Adipose tissue (tissue), 3 donors: ENCODE data around the gene HMOX1. TPM values are rescaled to one million over a fixed set of nuclear protein-coding genes. Genes with fewer than 3 reads are reported as not detected.

ENCODE experiments used
- H3K27ac ChIP-seq: one replicate; pipeline ENCODE4 v1.5.1; 2013; ENCODE audit warnings: low read depth, low read length
- WGBS, 3 donors: extraction: QIAGEN DNeasy Blood & Tissue Kit; methylation state at CpG; one replicate each; pipeline ENCODE4 v1.1.7; 2013; 5-methylcytosine and 5-hydroxymethylcytosine counted together
- polyA plus RNA-seq, 3 donors: library from polyadenylated mRNA; stranded (reverse); fragments of 200-250 nt; gene quantifications; one replicate each; pipeline ENCODE4 v1.2.3, GENCODE V29; 2013
- donor health status: healthy with polysubstance abuse.
- donor health status: Bipolar disorder and iron deficiency.
- donor health status: healthy.

HMOX1 gene, protein sequence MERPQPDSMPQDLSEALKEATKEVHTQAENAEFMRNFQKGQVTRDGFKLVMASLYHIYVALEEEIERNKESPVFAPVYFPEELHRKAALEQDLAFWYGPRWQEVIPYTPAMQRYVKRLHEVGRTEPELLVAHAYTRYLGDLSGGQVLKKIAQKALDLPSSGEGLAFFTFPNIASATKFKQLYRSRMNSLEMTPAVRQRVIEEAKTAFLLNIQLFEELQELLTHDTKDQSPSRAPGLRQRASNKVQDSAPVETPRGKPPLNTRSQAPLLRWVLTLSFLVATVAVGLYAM
- 100 to 1,000 TPM in 1 of 3 donors, 10 to 100 TPM in 1, 1 to 10 TPM in 1; 9.0 to 358 (median 86.9) TPM for polyA plus RNA-seq

DNA sequence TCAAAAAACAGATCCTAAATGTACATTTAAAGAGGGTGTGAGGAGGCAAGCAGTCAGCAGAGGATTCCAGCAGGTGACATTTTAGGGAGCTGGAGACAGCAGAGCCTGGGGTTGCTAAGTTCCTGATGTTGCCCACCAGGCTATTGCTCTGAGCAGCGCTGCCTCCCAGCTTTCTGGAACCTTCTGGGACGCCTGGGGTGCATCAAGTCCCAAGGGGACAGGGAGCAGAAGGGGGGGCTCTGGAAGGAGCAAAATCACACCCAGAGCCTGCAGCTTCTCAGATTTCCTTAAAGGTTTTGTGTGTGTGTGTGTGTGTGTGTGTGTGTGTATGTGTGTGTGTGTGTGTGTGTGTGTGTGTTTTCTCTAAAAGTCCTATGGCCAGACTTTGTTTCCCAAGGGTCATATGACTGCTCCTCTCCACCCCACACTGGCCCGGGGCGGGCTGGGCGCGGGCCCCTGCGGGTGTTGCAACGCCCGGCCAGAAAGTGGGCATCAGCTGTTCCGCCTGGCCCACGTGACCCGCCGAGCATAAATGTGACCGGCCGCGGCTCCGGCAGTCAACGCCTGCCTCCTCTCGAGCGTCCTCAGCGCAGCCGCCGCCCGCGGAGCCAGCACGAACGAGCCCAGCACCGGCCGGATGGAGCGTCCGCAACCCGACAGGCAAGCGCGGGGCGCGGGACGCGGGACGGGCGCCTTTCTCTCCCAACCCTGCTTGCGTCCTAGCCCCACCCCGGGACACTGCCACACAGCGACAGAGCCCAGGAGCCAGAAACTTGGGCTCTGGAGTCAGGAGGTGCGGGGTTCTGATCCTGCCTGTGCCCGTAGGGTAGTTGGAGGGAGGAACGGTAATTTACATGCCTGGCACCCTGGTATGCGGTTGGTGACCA is at the start of gene HMOX1:
HMOX1 (plus strand) TSS at position 560 of the 887 bp plus-strand sequence; CDS start at position 638, 78 bp downstream.
- H3K27ac ChIP-seq, result peak within 1 kb of the TSS; percentile 2
- 3 to 5% (median 4%) methylated on average over 47 of the region's 47 CpGs for WGBS, 3 donors

DNA sequence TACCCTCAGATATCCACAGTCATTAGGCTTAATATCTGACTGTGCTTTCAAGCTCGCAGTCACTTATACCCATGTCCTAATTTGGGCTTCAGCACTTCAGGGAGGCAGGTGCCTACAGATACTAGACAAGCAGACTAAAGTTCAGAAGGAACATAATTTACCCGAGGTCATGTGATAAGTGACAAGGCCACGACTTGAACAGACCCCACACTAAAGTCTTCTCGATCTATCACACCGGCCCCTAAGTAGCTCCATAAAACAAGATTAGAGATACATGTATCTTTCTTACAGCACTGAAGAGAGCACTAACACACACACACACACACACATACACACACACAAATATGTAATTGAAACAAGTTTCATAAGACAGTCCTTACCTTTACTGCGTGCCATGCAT is 48.6 kb upstream of the HMOX1 start:
- WGBS, 3 donors, result 83 to 87% (median 86%) methylated on average over 6 of the region's 6 CpGs
- no peak overlapping the region for H3K27ac ChIP-seq

DNA sequence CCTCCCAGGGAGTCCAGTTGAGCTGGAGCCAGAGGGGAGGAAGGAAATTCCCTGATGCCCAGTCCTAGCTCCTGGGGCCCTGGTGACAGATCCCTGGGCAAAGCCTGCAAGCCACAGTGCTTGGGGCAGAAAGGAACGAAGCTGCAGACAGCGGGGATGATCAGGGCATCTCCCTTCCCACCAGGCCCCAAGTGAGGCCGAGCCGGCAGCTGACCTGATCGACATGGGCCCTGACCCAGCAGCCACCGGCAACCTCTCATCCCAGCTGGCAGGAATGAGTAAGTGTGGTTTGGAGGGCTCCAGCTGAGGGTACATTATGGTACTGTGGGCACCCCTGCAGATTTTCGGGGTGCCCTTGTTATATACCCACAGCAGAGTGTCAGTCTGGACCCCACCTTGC is 47.7 kb upstream of the HMOX1 start:
- WGBS, 3 donors, result 92 to 97% (median 93%) methylated on average over 7 of the region's 7 CpGs
- no peak overlapping the region for H3K27ac ChIP-seq

DNA sequence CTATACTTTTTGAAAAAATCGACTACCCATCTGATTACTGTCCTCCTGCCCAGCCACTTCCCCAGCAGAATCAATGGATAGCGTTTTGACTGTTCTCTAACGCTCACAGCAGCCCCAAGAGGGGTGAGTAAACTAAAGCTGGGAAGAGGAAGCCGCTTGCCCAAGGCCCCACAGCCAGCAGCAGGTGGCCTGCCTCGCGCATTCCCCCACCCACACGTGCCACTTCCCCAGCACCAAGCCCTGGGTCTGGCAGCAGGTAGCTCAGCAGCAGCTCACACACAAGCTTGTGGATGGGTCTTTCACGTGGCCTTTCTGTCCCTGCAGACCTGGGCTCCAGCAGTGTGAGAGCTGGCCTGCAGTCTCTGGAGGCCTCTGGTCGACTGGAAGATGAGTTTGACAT is 46.9 kb upstream of the HMOX1 start:
- no peak overlapping the region for H3K27ac ChIP-seq
- WGBS, 3 donors, result 48 to 67% (median 54%) methylated on average over 9 of the region's 9 CpGs

DNA sequence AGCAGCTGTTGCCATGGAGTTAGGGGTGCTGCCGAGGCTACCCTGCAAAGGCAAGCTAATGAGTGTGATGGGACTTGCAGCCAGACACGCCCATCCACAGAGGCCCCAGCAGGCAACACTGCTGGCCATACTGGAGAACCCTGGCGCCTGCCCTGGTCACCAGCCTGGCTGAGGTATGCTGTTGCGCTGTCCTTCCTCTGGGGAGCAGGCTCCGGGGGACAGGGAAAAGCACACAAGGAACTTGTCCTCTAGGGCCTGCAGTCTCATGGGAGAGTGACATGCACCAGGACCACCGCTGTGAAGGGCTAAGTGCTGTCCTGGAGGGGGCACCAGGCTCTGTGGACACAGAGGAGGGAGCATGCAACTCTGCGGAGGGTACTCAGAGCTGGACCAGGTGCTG is 45.4 kb upstream of the HMOX1 start:
- WGBS, 3 donors, result 84 to 90% (median 89%) methylated on average over 7 of the region's 7 CpGs

DNA sequence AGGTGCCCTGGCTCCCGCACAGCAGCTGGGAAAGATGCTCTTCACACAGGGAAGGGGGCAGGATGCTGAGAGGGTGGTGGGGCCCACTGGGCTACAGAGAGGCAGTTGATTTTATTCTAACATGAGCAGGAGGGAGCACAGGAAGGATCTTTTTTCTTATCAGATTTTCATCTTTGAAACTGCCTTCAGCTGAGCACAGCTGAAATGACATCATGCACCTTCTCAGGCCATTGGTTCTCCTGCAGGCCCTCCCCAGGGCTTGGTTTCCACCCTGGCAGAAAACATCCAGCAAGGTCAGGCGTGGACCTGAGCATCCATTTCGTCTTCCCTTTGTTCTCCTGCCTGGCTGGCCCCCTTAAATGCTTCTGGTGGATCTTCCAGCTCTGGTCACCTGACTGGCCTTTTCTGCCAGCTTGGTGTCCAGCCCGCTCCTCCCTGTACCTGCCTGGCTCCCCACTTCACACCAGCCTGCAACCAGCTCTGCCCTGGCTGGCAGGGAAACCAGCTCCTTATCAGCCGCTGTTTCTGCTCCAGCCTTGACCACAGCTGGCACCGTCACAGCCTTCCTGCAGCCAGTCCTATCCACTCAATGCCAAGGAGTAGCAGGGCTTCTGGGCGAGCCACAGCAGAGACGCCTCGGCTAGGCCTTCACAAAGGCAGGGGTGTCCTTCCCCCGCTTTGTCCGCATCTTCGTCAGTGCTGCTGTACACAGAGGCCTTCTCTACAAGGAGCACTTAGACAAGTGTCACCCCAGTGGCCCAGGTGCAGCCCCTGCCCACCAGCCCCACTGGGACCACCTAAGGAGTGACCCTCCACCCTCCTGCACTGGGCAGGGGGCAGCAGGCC is 44.7 kb upstream of the HMOX1 start:
- 71 to 83% (median 82%) methylated on average over 12 of the region's 12 CpGs for WGBS, 3 donors
- H3K27ac ChIP-seq, result no peak overlapping the region

More for the DNA sequence above, 45.4 kb upstream of the HMOX1 start:
- no peak overlapping the region for H3K27ac ChIP-seq

DNA sequence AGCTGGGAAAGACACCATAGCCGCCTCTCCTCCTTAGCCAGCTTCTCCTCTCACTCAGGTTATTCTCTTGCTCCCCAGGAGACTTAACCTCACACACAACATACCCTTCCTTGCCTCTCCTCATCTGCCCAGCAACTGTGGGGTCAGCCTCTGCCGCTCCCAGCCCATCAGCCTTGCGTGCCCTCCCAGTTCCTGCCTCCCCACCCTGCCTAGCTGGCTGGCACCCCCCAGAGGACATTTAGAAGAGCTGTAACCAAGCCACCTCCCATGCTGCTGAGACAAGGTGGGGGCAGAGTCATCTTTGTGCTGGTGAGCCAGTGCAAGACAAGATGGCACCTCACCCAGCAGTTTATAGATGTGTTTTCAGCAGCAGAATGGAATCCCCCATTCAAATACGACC is 43.0 kb upstream of the HMOX1 start:
- WGBS, 3 donors, result 90 to 93% (median 92%) methylated on average over 4 of the region's 4 CpGs
- no peak overlapping the region for H3K27ac ChIP-seq

DNA sequence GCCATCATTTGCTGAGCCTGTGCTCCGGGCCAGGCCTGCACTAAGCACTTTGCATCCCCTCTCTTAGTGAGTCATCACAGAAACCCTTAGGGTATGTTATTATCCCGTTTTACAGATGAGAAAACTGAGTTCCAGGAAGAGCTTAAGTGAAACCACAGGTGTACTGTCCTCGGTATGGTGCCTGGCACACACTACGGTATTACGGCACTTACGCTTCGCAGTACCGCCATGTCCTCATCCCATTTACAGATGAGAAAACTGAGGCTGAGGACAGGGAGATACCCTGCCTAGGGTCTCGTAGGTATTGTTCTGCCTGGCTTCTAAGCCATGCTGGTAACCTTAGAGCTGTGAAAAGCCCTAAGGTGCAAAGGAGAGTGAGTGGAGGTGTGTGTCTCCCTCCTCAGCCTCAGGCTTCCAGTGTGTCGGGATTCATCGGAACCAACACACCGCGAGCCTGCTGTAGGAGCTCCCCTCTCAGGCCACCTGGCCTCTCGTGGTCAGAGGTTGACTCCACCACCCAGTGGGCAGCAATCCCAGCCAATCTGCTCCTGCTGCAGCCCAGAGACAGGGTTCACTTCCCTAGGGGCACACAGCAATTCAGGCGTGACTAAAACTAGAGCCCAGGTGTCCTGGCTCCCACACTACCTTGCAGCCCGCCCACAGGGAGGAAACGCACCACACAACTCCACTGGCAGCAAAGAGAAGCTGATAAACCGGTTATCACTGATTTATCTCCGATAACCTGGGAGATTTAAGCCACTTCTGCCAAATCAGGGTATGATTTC is 39.6 kb upstream of the HMOX1 start:
- 86 to 93% (median 91%) methylated on average over 19 of the region's 19 CpGs for WGBS, 3 donors
- H3K27ac ChIP-seq, result no peak overlapping the region

DNA sequence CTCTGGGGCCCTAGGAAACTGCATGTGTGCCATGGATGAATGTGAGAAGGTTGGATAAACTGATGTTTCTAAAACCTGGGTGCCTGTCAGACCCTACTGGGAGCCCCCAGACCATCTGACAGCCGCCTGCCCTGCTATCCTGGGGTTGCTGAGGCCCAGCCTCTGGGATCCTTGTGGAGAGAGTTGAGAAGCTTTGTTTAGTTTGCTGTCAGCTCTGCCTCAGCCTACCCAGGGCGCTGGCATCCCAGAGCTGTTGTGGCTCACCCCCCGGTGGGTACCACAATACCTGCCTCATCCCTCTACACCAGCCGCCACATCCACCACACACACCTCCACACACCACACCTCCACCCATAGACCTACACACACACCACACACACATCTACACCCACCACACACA is 38.5 kb upstream of the HMOX1 start:
- 94 to 96% (median 95%) methylated on average over 4 of the region's 4 CpGs for WGBS, 3 donors
- H3K27ac ChIP-seq, result no peak overlapping the region

DNA sequence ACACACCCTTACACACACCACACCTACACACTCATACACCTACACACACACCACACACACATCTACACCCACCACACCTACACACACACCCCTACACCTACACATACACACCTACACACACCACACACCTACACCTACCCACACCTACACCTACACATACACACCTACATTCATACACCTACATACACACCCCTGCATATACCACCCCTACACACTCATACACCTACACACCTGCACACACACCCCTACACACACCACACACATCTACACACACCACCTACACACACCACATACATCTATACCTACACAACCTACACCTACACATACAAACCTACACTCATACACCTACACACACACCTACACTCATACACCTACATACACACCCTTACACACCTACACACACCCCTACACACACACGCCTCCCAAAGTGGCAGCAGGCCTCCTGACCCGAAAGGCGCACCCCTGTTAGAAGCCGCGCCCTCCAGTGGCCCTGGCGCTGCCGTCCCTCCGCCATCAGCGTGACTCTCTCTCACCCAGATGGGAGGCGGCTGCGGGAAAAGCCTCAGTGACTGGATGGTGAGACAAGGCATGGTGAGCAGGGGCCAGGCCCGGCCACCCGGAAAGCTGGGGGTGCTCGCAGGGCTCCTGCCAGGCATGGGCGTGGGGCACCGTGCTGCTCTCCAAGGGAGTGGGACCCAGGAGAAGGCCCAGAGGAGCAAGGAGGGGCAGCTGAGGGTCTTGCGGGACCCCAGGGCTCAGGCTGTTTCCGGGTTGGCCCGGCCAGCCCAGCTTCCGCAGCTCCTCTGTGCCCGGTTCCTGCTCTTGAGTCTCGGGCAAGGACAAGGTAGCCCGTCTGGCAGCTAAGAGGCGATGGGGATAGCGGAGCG is 37.0 kb upstream of the HMOX1 start:
- H3K27ac ChIP-seq, result no peak overlapping the region
- 95 to 97% (median 96%) methylated on average over 25 to 26 of the region's 26 CpGs for WGBS, 3 donors

DNA sequence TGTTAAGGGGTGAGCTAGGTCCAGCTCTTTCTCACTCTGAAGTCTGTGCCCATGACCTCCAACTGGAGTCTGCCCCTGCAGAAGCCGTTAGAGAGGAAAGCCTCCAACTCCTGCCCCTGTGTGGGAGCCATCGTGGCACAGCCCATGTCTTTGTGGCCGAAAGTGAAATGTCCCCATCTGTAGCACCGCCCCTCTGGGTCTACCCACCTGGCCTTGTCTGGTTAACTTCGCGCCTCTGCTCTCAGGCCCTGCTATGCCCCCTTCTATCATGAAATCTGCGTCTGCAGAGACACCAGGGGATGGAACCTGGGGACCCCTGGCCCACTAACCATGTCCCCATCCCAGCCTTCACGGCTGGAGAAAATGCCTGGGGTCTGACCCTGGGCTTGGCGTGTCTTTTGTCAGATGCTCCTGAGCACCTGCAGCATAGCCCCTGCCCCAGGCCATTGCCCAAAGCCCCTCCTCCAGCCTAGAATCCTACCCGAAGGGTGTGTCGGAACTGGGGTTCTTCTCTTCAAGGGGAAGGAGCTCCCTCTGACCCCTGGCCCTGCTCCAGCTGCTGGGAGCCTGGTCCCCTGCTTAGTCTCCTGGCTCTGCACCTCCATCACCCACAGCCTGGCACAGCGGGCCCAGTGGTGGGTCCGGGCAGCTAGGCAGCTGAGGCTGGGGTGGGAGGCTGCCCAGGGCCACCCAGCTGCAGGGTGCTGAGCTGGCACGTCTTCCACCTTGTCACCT is 35.8 kb upstream of the HMOX1 start:
- 91 to 94% (median 92%) methylated on average over 14 of the region's 14 CpGs for WGBS, 3 donors
- H3K27ac ChIP-seq, result no peak overlapping the region

DNA sequence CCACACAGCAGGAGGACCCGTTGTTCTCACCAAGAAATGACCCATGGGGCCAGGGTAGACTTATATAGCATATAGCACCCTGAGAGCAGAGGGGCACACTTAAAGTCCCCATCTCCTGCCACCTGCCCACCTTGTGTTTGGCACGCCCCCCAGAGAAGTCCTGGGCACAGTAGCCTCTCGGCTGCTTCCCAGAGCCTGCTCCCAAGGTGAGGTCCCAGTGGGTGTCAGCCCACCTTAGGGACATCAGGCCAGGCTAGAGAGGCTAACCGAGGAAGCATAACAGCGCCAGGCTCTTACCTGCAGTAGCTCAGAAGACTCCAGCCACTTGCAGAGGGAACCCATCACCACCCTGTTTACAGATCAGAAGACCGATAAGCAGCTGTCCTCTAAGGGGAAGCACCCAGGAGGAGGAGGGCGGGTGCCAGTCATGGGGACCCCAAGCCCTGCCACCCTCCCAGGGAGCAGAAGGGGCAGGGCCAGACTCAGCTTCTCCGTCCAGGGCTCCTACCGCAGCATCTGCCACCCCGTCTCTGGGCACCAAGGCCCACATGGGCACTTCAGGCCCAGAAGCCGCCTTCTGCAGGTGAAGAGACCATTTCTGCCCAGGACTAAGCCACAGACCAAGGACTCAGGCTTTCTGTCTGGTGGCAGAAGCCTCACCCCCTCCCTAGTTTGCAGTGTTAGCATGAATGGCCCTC is 34.9 kb upstream of the HMOX1 start:
- WGBS, 3 donors, result 95 to 99% (median 96%) methylated on average over 11 of the region's 11 CpGs
- no peak overlapping the region for H3K27ac ChIP-seq

DNA sequence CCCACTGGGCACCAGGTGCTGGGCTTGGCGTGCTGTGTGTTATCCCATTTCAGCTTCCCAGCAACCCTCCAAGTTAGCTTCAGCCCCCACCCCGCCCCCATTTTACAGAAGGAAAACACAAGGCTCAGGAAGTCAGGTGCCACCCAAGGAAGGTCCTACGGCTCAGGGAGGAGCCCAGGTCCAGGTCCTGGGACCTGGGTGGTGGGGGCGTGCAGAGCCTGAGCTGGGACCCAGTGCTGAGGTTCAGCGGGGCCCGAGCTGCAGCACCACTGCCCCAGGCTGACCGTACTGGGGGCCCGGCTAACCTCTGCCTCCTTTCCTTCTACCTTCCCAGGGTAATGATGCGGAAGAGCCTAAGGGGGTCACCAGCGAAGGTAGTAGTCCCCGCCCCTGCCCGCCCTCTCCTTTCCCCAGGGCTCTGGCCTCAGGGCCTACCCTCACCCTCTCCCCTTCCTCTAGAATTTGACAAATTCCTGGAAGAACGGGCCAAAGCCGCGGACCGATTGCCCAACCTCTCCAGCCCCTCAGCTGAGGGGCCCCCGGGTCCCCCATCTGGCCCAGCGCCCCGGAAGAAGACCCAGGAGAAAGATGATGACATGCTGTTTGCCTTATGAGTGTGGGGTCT is 34.2 kb upstream of the HMOX1 start:
- WGBS, 3 donors, result 83 to 89% (median 83%) methylated on average over 15 to 19 of the region's 19 CpGs
- H3K27ac ChIP-seq, result no peak overlapping the region

DNA sequence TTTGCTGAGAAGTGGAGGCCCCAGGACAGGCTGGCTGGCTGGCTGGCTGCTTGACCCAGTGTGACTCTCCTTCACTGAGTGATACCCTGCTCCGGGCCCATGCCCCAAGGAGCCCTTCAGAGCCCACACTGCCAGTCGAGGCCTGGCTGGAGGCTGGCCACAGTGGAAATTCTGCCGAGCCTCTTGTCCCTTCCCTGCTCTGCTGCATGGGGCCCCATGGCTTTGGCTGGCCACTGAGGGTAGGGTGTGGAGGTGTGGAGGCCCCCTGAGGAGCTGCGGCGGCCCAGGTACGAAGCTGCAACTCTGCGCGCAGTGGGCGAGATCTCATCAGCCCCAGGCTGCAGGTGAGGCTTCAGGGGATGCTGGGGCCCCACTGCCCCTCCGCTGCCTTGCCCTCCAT is 33.4 kb upstream of the HMOX1 start:
- no peak overlapping the region for H3K27ac ChIP-seq
- WGBS, 3 donors, result 93% methylated on average over 10 of the region's 10 CpGs

DNA sequence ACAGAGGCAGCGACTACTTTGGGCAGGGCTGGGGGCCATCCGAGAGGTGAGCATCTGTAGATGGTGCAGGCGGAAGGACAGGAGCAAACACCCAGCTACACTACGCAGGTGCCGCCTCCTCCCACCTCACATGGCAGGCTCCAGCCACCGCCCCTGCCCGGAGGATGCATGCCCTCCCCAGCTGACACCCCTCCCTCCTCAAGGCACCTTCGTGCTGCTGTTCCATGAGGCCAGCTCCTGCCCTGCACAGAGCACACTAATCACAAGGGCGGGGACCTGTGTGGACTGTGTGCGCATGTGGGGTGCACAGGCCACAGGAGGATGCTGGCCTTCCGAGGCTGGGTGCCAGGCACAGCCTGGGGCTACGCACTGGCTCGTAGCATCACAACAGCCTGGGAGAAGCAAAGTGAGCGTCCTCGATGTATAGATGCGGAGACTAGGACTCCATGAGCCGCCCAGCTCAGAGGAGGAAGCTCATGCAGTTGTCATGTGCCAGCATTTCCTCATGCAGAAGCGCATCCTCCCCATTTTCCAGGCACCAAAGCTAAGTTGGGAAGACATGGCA is 32.8 kb upstream of the HMOX1 start:
- WGBS, 3 donors, result 86 to 95% (median 87%) methylated on average over 18 of the region's 18 CpGs
- H3K27ac ChIP-seq, result no peak overlapping the region
